Nephron progenitor cell (in vitro differentiated cells): Measurements from ENCODE around the gene SEMA4A.

Experiments
- DNase-seq: peaks from one replicate; pipeline ENCODE4 v3.0.0; 2021
- H3K27ac Mint-ChIP-seq: 2 replicates; pipeline ENCODE4 v1.8.0; 2021; ENCODE audit warnings: mild to moderate bottlenecking, moderate library complexity, mixed read lengths
- H3K27me3 Mint-ChIP-seq: 2 replicates; pipeline ENCODE4 v1.8.0; 2021; ENCODE audit warnings: mild to moderate bottlenecking, low read depth, mixed read lengths; ENCODE audit not compliant: poor library complexity
- H3K36me3 Mint-ChIP-seq: 2 replicates; pipeline ENCODE4 v1.8.0; 2021; ENCODE audit warnings: low read depth, mixed read lengths
- H3K4me1 Mint-ChIP-seq: 2 replicates; pipeline ENCODE4 v1.8.0; 2021; ENCODE audit warnings: mixed read lengths
- H3K4me3 Mint-ChIP-seq: 2 replicates; pipeline ENCODE4 v1.8.0; 2021; ENCODE audit warnings: mild to moderate bottlenecking, moderate library complexity, mixed read lengths
- H3K9me3 Mint-ChIP-seq: 2 replicates; pipeline ENCODE4 v1.8.0; 2021; ENCODE audit warnings: mild to moderate bottlenecking, moderate library complexity, mixed read lengths
- TF ChIP-seq, protein P1 (sequence below): fragments of 200-600 bp; sonication (generic); IDR thresholded peaks from 2 replicates; pipeline ENCODE4 v1.5.0; 2021; ENCODE audit warnings: antibody characterized with exemption

Gene SEMA4A

DNA sequence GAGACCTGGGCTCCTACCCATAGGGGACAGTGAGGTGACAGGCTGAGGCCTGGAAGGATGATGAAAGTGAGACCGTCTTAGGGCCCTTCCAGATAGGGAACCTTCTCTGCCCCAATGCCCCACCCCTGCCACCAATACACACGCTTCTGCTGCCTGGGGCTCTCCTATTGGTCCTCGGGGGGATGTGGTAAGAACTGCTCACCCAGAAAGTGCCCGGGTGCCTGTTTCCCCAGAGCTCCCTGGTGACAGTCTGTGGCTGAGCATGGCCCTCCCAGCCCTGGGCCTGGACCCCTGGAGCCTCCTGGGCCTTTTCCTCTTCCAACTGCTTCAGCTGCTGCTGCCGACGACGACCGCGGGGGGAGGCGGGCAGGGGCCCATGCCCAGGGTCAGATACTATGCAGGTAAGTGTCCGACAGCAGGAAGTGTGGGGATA, 948 bp downstream of the SEMA4A start:
- H3K27me3 Mint-ChIP-seq = peaks cover 46% of the 10 kb centered on the region
- no peaks in the 10 kb centered on the region for H3K9me3 Mint-ChIP-seq
- H3K4me1 Mint-ChIP-seq = peaks cover 75% of the 10 kb centered on the region
- no peak overlapping the region for H3K4me3 Mint-ChIP-seq
- no peak overlapping the region for H3K27ac Mint-ChIP-seq
- TF ChIP-seq, protein P1, sequence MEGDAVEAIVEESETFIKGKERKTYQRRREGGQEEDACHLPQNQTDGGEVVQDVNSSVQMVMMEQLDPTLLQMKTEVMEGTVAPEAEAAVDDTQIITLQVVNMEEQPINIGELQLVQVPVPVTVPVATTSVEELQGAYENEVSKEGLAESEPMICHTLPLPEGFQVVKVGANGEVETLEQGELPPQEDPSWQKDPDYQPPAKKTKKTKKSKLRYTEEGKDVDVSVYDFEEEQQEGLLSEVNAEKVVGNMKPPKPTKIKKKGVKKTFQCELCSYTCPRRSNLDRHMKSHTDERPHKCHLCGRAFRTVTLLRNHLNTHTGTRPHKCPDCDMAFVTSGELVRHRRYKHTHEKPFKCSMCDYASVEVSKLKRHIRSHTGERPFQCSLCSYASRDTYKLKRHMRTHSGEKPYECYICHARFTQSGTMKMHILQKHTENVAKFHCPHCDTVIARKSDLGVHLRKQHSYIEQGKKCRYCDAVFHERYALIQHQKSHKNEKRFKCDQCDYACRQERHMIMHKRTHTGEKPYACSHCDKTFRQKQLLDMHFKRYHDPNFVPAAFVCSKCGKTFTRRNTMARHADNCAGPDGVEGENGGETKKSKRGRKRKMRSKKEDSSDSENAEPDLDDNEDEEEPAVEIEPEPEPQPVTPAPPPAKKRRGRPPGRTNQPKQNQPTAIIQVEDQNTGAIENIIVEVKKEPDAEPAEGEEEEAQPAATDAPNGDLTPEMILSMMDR = no peak
- H3K36me3 Mint-ChIP-seq = no peaks in the 10 kb centered on the region
- DNase-seq = no peak

DNA sequence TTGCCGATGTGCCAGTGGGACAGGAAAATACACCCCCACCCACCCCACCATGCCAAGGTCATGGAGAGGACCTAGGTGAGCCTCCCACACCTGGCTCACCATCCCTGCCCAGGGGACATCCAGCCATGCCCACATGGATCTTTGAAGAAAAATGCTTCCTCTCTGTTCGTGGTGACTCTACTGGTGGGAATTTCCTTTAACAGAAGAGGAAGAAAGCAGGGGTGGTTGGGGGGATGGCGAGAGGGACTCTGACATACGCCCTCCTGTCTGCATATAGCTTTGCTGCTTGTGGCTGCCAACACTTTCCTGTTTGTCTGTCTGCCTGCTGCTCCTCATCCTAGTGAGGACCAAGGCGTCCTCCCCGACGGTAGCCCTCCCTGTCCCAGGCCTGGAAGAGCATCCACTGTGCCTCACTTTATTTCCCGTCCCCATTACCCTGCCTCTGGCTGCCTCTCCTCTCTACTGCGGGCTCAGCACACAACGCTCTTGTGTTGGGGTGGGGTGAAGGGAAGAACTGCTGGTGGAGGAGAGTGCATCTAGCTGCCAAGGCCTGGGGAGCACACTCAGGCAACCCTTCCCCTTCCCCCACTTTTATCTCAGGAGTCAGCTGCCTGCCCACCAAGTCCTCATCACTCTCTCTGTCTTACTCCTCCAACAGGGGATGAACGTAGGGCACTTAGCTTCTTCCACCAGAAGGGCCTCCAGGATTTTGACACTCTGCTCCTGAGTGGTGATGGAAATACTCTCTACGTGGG, 2.5 kb downstream of the SEMA4A start:
- Mint-ChIP-seq H3K27me3 (peaks cover 30% of the 10 kb centered on the region), H3K4me1 (peaks cover 79% of the 10 kb centered on the region), H3K9me3 (no peaks in the 10 kb centered on the region), H3K27ac (no peak overlapping the region), H3K36me3 (no peaks in the 10 kb centered on the region), H3K4me3 (no peak overlapping the region)
- TF ChIP-seq, protein P1 = no peak
- no peak for DNase-seq

- peaks cover 79% of the 10 kb centered on the region for H3K4me1 Mint-ChIP-seq
- H3K36me3 Mint-ChIP-seq = no peaks in the 10 kb centered on the region
- no peak overlapping the region for H3K4me3 Mint-ChIP-seq
These were observed 4.1 kb downstream of the SEMA4A start for GRCh38 chr1:156157506-156157905.

GRCh38 chr1:156157966-156158365, 4.6 kb downstream of the SEMA4A start:
- Mint-ChIP-seq H3K9me3 (no peaks in the 10 kb centered on the region), H3K27me3 (peaks cover 20% of the 10 kb centered on the region), H3K4me1 (peaks cover 74% of the 10 kb centered on the region), H3K4me3 (no peak overlapping the region), H3K36me3 (no peaks in the 10 kb centered on the region), H3K27ac (no peak overlapping the region)
- TF ChIP-seq, protein P1 = no peak
- DNase-seq = no peak

More at GRCh38 chr1:156157506-156157905, 4.1 kb downstream of the SEMA4A start:
- TF ChIP-seq, protein P1 = no peak
- Mint-ChIP-seq H3K27ac (no peak overlapping the region), H3K9me3 (no peaks in the 10 kb centered on the region), H3K27me3 (peaks cover 19% of the 10 kb centered on the region)
- no peak for DNase-seq

GRCh38 chr1:156160000-156160742, 6.8 kb downstream of the SEMA4A start:
- no peak for DNase-seq
- TF ChIP-seq, protein P1 = no peak
- Mint-ChIP-seq H3K9me3 (peaks cover 3% of the 10 kb centered on the region), H3K27ac (no peak overlapping the region), H3K27me3 (peaks cover 12% of the 10 kb centered on the region), H3K4me1 (peaks cover 54% of the 10 kb centered on the region), H3K36me3 (peaks cover 3% of the 10 kb centered on the region), H3K4me3 (peak overlapping the region; percentile 78)
